Stimulated activated memory B cell treated with anti-CD40 and anti-IgM and Interleukin-4, amounts not matched to agents 10 μg/mL and 1 μg/mL and 100 μg/mL, for 72 hours (primary cell): ENCODE results near the gene DHRS9.

Experiments
- ATAC-seq: fragments of 150-1000 bp; cut with Tn5 transposase; 2 replicates; pipeline ENCODE4 v1.10.0; 2021
- H3K27ac Mint-ChIP-seq: one replicate; pipeline ENCODE4 v1.8.0; 2022; ENCODE audit warnings: mild to moderate bottlenecking, mixed read lengths
- H3K27me3 Mint-ChIP-seq: one replicate; pipeline ENCODE4 v1.8.0; 2022; ENCODE audit warnings: mixed read lengths
- H3K36me3 Mint-ChIP-seq: one replicate; pipeline ENCODE4 v1.8.0; 2022; ENCODE audit warnings: mixed read lengths
- H3K4me1 Mint-ChIP-seq: one replicate; pipeline ENCODE4 v1.8.0; 2022; ENCODE audit warnings: mixed read lengths
- H3K4me3 Mint-ChIP-seq: one replicate; pipeline ENCODE4 v1.8.0; 2022; ENCODE audit warnings: mild to moderate bottlenecking, moderate library complexity, mixed read lengths
- H3K9me3 Mint-ChIP-seq: one replicate; pipeline ENCODE4 v1.8.0; 2022; ENCODE audit warnings: mixed read lengths

DHRS9 gene

DNA sequence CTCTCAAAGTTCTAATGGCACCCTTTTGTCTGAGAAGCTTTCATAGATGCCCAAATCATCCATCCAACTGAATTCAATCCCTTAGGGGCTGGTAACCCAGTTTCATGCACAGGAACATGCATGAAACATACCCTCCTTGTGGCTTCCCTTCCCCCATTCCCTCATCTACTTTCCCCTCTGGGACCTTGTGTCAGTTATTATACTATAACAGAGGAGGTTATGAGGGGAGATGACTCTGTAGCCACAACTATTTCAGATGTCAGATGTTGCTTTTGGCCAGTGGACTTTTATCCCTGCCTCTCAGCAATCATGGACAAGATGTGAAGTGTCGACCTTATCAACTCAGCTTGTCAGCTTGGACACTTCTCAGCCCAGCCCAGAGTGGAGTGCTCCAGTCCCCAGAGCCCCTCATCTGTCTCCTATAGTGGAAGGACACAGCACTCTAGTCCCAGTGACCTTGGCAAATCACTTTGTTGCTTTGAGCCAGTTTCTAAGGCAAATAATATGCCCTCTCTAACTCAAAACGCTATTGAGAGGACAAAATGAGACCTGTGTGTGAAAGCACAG is 8.4 kb downstream of the DHRS9 start:
- Mint-ChIP-seq H3K27me3 (no peaks in the 10 kb centered on the region), H3K27ac (no peak overlapping the region), H3K4me1 (peaks cover 21% of the 10 kb centered on the region), H3K9me3 (no peaks in the 10 kb centered on the region), H3K36me3 (no peaks in the 10 kb centered on the region), H3K4me3 (no peak overlapping the region)
- ATAC-seq: no peak

- H3K4me1 Mint-ChIP-seq: no peaks in the 10 kb centered on the region
- H3K27me3 Mint-ChIP-seq: no peaks in the 10 kb centered on the region
- no peak overlapping the region for H3K27ac Mint-ChIP-seq
- no peak overlapping the region for H3K4me3 Mint-ChIP-seq
- H3K9me3 Mint-ChIP-seq: no peaks in the 10 kb centered on the region
- no peaks in the 10 kb centered on the region for H3K36me3 Mint-ChIP-seq
- peak; percentile 91 for ATAC-seq
Observed at GRCh38 chr2:169080250-169081069, 11.1 kb downstream of the DHRS9 start.

- no peaks in the 10 kb centered on the region for H3K9me3 Mint-ChIP-seq
- no peak overlapping the region for H3K4me3 Mint-ChIP-seq
- no peak overlapping the region for H3K27ac Mint-ChIP-seq
Observed at GRCh38 chr2:169081551-169081950, 12.2 kb downstream of the DHRS9 start.

DNA sequence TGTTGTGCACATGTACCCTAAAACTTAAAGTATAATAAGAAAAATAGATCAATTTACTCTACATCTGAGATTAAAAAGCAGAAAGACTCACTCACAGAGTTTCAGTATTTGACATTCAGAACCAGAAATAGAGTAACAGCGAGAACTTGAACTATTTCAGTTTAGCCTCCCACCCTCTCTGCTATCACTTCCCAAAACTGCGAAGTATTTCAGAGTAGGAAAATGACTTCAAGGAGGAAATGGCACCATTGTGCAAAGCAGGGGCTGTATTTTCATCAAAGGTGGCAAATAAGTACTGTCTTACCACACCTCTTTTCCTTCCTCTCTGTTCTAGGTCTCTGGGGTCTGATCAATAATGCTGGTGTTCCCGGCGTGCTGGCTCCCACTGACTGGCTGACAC is 13.6 kb downstream of the DHRS9 start:
- ATAC-seq: peak; percentile 54
- H3K9me3 Mint-ChIP-seq: no peaks in the 10 kb centered on the region
- H3K27me3 Mint-ChIP-seq: no peaks in the 10 kb centered on the region
- no peaks in the 10 kb centered on the region for H3K36me3 Mint-ChIP-seq
- no peak overlapping the region for H3K27ac Mint-ChIP-seq
- H3K4me1 Mint-ChIP-seq: no peaks in the 10 kb centered on the region
- H3K4me3 Mint-ChIP-seq: no peak overlapping the region

More at GRCh38 chr2:169081551-169081950, 12.2 kb downstream of the DHRS9 start:
- ATAC-seq: no peak
- H3K4me1 Mint-ChIP-seq: no peaks in the 10 kb centered on the region
- H3K27me3 Mint-ChIP-seq: no peaks in the 10 kb centered on the region
- H3K36me3 Mint-ChIP-seq: no peaks in the 10 kb centered on the region

- H3K9me3 Mint-ChIP-seq: no peaks in the 10 kb centered on the region
- ATAC-seq: no peak
- no peak overlapping the region for H3K27ac Mint-ChIP-seq
- H3K36me3 Mint-ChIP-seq: no peaks in the 10 kb centered on the region
- no peaks in the 10 kb centered on the region for H3K27me3 Mint-ChIP-seq
- no peak overlapping the region for H3K4me3 Mint-ChIP-seq
- H3K4me1 Mint-ChIP-seq: no peaks in the 10 kb centered on the region
Observed at GRCh38 chr2:169086893-169087467, 17.6 kb downstream of the DHRS9 start.

DNA sequence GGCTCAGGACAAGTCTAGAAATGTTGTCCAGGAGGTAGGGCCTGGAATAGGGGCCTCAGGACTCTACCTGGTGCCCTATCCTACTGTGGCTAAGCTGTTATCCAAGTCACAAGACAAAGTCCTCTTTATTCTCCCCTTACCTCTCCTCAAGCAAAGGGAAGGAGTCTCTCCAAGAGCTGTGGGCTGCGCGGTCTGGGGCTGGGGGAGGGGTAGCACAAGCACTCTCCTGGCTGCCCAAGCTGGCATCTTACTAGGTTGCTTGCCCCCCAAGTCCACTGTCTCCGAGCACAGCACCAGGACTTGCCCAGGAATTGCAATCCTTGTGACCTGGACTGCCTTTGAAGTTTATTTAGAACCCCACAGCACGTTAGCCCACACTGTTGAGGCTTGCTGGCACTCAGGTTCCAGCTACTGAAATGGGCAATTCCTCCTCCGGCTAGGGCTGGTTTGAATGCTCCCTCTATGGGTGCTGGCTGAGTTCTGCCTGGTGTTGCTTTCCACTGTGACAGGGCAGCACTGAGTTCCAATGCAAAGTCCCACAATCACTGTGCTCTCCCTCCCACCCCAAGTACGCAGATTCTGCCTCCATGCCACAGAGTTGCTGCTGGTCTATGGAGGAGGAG is 18.5 kb downstream of the DHRS9 start:
- no peak for ATAC-seq
- no peak overlapping the region for H3K27ac Mint-ChIP-seq
- no peaks in the 10 kb centered on the region for H3K4me1 Mint-ChIP-seq
- H3K36me3 Mint-ChIP-seq: no peaks in the 10 kb centered on the region
- no peaks in the 10 kb centered on the region for H3K27me3 Mint-ChIP-seq
- no peak overlapping the region for H3K4me3 Mint-ChIP-seq
- no peaks in the 10 kb centered on the region for H3K9me3 Mint-ChIP-seq

DNA sequence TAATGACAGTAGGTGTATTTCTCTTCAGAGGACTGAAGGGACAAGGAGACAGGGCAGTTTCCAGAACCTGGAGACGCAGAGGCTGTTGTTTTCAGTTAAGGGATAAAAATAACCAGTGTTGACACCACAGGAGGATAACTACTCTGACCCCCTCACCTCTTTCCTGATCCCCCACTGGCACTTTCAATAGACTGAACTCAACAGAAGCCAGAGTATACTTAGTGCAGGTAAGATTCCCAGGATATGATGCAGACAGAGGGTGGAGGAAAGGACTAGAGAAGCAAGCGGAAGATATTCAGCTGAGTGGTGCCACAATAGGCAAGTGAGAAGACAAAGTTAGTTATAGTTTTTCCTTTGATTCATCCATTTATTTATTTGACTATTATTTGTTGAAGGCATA is 19.8 kb downstream of the DHRS9 start:
- no peak overlapping the region for H3K4me3 Mint-ChIP-seq
- no peak overlapping the region for H3K27ac Mint-ChIP-seq
- H3K27me3 Mint-ChIP-seq: no peaks in the 10 kb centered on the region

DNA sequence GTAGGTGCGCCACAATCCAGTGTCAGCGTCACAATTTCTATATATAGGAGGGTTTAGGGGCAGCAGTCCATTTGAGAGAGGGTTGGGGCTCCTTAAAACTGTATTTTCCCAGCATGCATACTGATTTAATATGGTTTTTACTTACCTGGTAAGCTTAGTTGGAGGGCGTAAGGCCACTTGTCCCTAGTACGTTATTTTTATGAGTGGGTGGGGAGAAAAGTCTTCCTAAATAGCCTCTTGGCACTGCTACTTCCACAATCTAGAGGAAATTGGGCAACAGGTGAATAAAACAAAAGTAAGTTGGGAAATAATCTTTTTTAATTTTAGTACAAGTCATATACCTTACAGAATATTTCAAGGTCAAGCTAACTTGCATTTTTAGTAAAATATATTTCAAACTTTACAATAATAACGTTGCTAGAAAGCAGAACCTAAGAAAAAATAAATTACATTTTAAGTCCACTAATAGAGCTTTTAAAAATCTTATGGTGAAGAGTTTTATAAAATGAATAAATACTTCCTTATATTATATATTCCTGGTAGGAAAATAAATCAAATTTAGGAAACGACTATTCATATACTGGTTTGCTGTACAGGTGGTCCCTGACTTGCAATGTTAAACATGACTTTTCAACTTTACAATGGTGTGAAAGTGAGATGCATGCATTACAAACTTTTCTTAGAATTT is 20.9 kb downstream of the DHRS9 start:
- ATAC-seq: no peak
- H3K36me3 Mint-ChIP-seq: no peaks in the 10 kb centered on the region
- no peaks in the 10 kb centered on the region for H3K9me3 Mint-ChIP-seq
- no peak overlapping the region for H3K27ac Mint-ChIP-seq
- H3K27me3 Mint-ChIP-seq: no peaks in the 10 kb centered on the region
- no peak overlapping the region for H3K4me3 Mint-ChIP-seq
- no peaks in the 10 kb centered on the region for H3K4me1 Mint-ChIP-seq

More for the DNA sequence above, 19.8 kb downstream of the DHRS9 start:
- ATAC-seq: no peak
- Mint-ChIP-seq H3K4me1 (no peaks in the 10 kb centered on the region), H3K9me3 (no peaks in the 10 kb centered on the region), H3K36me3 (no peaks in the 10 kb centered on the region)

GRCh38 chr2:169091256-169091655 is 21.9 kb downstream of the DHRS9 start:
- Mint-ChIP-seq H3K9me3 (no peaks in the 10 kb centered on the region), H3K36me3 (no peaks in the 10 kb centered on the region), H3K27ac (no peak overlapping the region), H3K27me3 (no peaks in the 10 kb centered on the region), H3K4me1 (no peaks in the 10 kb centered on the region), H3K4me3 (no peak overlapping the region)
- ATAC-seq: no peak

GRCh38 chr2:169091761-169092519 is 22.6 kb downstream of the DHRS9 start:
- Mint-ChIP-seq H3K4me3 (no peak overlapping the region), H3K36me3 (no peaks in the 10 kb centered on the region), H3K27me3 (no peaks in the 10 kb centered on the region), H3K9me3 (no peaks in the 10 kb centered on the region), H3K4me1 (no peaks in the 10 kb centered on the region), H3K27ac (no peak overlapping the region)
- ATAC-seq: no peak

- no peaks in the 10 kb centered on the region for H3K27me3 Mint-ChIP-seq
- ATAC-seq: no peak
- peaks cover under 1% of the 10 kb centered on the region for H3K9me3 Mint-ChIP-seq
- H3K4me3 Mint-ChIP-seq: no peak overlapping the region
- no peaks in the 10 kb centered on the region for H3K36me3 Mint-ChIP-seq
- H3K4me1 Mint-ChIP-seq: no peaks in the 10 kb centered on the region
- no peak overlapping the region for H3K27ac Mint-ChIP-seq
Observed at GRCh38 chr2:169093535-169093934, 24.2 kb downstream of the DHRS9 start.

DNA sequence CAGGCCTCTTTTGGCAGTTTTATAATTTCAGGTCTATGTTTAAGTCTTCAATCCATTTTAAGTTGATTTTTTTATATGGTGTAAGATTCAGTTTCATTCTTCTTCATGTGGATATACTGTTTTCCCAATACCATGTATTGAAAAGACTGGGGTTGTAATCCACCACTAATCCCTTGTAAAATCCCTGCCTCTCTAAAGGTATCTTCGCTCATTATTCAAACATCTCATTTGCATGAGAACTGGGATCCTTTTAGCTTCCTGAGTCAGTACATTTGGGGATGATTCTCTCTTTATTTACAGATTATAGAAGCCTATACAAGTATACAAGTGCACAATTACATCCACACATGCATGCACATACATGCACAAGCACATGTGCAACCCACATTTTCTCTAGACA is 25.3 kb downstream of the DHRS9 start:
- Mint-ChIP-seq H3K36me3 (no peaks in the 10 kb centered on the region), H3K9me3 (peaks cover 3% of the 10 kb centered on the region), H3K27me3 (no peaks in the 10 kb centered on the region), H3K27ac (no peak overlapping the region), H3K4me3 (no peak overlapping the region), H3K4me1 (no peaks in the 10 kb centered on the region)
- ATAC-seq: no peak

GRCh38 chr2:169095621-169096105 is 26.3 kb downstream of the DHRS9 start:
- Mint-ChIP-seq H3K27ac (no peak overlapping the region), H3K27me3 (no peaks in the 10 kb centered on the region), H3K36me3 (no peaks in the 10 kb centered on the region), H3K4me3 (no peak overlapping the region), H3K9me3 (peaks cover 3% of the 10 kb centered on the region), H3K4me1 (peaks cover 5% of the 10 kb centered on the region)
- ATAC-seq: no peak

- no peaks in the 10 kb centered on the region for H3K36me3 Mint-ChIP-seq
- H3K27me3 Mint-ChIP-seq: peaks cover 8% of the 10 kb centered on the region
- H3K27ac Mint-ChIP-seq: no peak overlapping the region
- H3K4me3 Mint-ChIP-seq: no peak overlapping the region
- ATAC-seq: no peak
- peaks cover 16% of the 10 kb centered on the region for H3K4me1 Mint-ChIP-seq
- no peaks in the 10 kb centered on the region for H3K9me3 Mint-ChIP-seq
Observed at GRCh38 chr2:169104848-169105247, 35.5 kb downstream of the DHRS9 start.
